SW480 (cell line): ENCODE data around the gene TMEM192.
"Not testable (repeated sequence)": the region's sequence is repeated elsewhere in the genome, so short reads cannot be mapped to it uniquely, and the experiment has no call there.

Experiments
- DNase-seq: peaks from one replicate; pipeline ENCODE4 v3.0.0-alpha.2; 2016; ENCODE audit warnings: low spot score

The TMEM192 gene

GRCh38 chr4:165092187-165092586 is 20.5 kb downstream of the TMEM192 start:
- not testable (repeated sequence) for DNase-seq

GRCh38 chr4:165088366-165088765 is 24.3 kb downstream of the TMEM192 start:
- no peak for DNase-seq

- no peak for DNase-seq
Measured at GRCh38 chr4:165085946-165086345, 26.7 kb downstream of the TMEM192 start.

GRCh38 chr4:165084787-165085186 is 27.9 kb downstream of the TMEM192 start:
- DNase-seq: not testable (repeated sequence)

- DNase-seq: no peak
Measured at GRCh38 chr4:165079476-165079875, 33.2 kb downstream of the TMEM192 start.

- DNase-seq: no peak
Measured at GRCh38 chr4:165077034-165077578, 35.6 kb downstream of the TMEM192 start.

- DNase-seq: not testable (repeated sequence)
Measured at GRCh38 chr4:165073346-165073745, 39.3 kb downstream of the TMEM192 start.

GRCh38 chr4:165070560-165070959 is 42.1 kb downstream of the TMEM192 start:
- DNase-seq: no peak

GRCh38 chr4:165060938-165061337 is 51.7 kb downstream of the TMEM192 start:
- DNase-seq: no peak

- DNase-seq: no peak
Measured at GRCh38 chr4:165059386-165059785, 53.3 kb downstream of the TMEM192 start.

- DNase-seq: no peak
Measured at GRCh38 chr4:165058666-165059065, 54.0 kb downstream of the TMEM192 start.

- no peak for DNase-seq
Measured at GRCh38 chr4:165055601-165056000, 57.1 kb downstream of the TMEM192 start.

GRCh38 chr4:165053645-165054044 is 59.0 kb downstream of the TMEM192 start, which contains the start of gene TRIM75:
TRIM75 (plus strand) TSS chr4:165053866; CDS start chr4:165059148, 5,282 bp downstream.
- no peak for DNase-seq

GRCh38 chr4:165052627-165053026 is 60.0 kb downstream of the TMEM192 start:
- DNase-seq: no peak

- DNase-seq: no peak
Measured at GRCh38 chr4:165048170-165048569, 64.5 kb downstream of the TMEM192 start.

GRCh38 chr4:165031436-165032211 is 81.0 kb downstream of the TMEM192 start, which contains the start of gene TRIM60:
TRIM60 (plus strand) TSS chr4:165031999; CDS start chr4:165040073, 8,074 bp downstream.
- no peak for DNase-seq

- peak; percentile 44 for DNase-seq
Measured at GRCh38 chr4:165027762-165028402, 84.8 kb downstream of the TMEM192 start.

GRCh38 chr4:165025782-165026181 is 86.9 kb downstream of the TMEM192 start:
- DNase-seq: not testable (repeated sequence)
